Psoas muscle (tissue), 8 donors: ENCODE data around the gene ANO3. TPM values are rescaled to one million over a fixed set of nuclear protein-coding genes. Genes with fewer than 3 reads are reported as not detected.

ENCODE experiments used
- ATAC-seq, 4 donors: fragments of 200-7000 bp; cut with Tn5 transposase; one replicate each; pipeline ENCODE4 v1.9.1; 2020; ENCODE audit warnings: moderate library complexity in 3 of 4, mild to moderate bottlenecking in 2 of 4
- DNase-seq, 2 donors: peaks; one replicate each; pipeline ENCODE4 v3.0.0-alpha.2; 2020
- H3K27ac ChIP-seq: fragments of 200-600 bp; one replicate; pipeline ENCODE4 v1.8.0; 2022
- H3K27me3 ChIP-seq, 3 donors: fragments of 200-600 bp in 1 of 3; one replicate each; pipeline versions ENCODE4 v1.6.1 to v1.8.0; 2013 to 2022; ENCODE audit warnings: low read length in 2 of 3, mild to moderate bottlenecking in 2 of 3, moderate library complexity in 1 of 3; ENCODE audit not compliant: insufficient read depth in 3 of 3
- H3K36me3 ChIP-seq, 2 donors: fragments of 200-600 bp in 1 of 2; one replicate each; pipeline versions ENCODE4 v1.6.1 to v1.8.0; 2013 to 2022; ENCODE audit warnings: low read depth in 1 of 2, mild to moderate bottlenecking in 1 of 2, moderate library complexity in 1 of 2; ENCODE audit not compliant: insufficient read depth in 1 of 2
- H3K4me1 ChIP-seq: fragments of 200-600 bp; one replicate; pipeline ENCODE4 v1.8.0; 2022
- H3K4me3 ChIP-seq: fragments of 200-600 bp; one replicate; pipeline ENCODE4 v1.8.0; 2022; ENCODE audit warnings: mild to moderate bottlenecking
- H3K9me3 ChIP-seq: fragments of 200-600 bp; one replicate; pipeline ENCODE4 v1.8.0; 2022
- CTCF ChIP-seq: fragments of 200-600 bp; IDR thresholded peaks from one replicate; pipeline ENCODE4 v1.8.0; 2022; ENCODE audit warnings: antibody characterized with exemption
- WGBS, 3 donors: extraction: QIAGEN DNeasy Blood & Tissue Kit; methylation state at CpG; one replicate each; pipeline versions ENCODE4 v1.1.6 to v1.1.7; 2013; 5-methylcytosine and 5-hydroxymethylcytosine counted together
- intact Hi-C, 2 donors: fragments of 100-400 bp; cut with DNase I; formaldehyde crosslinking; loops; one replicate each; pipeline versions ENCODE4 v1.11.0 to v1.14.2; 2022
- polyA plus RNA-seq, 3 donors: library from polyadenylated mRNA; stranded (reverse); fragments of 200-250 nt; gene quantifications; one replicate each; pipeline ENCODE4 v1.2.3, GENCODE V29; 2013
- total RNA-seq, 4 donors: library from RNA; stranded (reverse); fragmentation: NEBNext Ultra II Directional in 2 of 4; extraction: Animal tissue kit (Norgen Biotek cat#: 25700) in 2 of 4; gene quantifications; one replicate each; pipeline versions ENCODE4 v1.2.1 to v1.2.4, GENCODE V29; 2021 to 2023
- donor health status: healthy with polysubstance abuse.
- donor health status: DM: no; HTN: no; CAD: no; lungs with moderate emphysema.
- donor health status: Bipolar disorder and iron deficiency.
- donor health status: healthy.
- donor health status: DM: yes; HTN: yes; CAD: no.
- donor health status: DM: no; HTN: no; CAD: no.
- donor health status: DM: no; HTN: no; CAD: no.
- donor health status: DM: yes; HTN: yes; CAD: no.

The ANO3 gene
- total and polyA plus RNA-seq, 7 donors, result 0.01 TPM; not detected in 6

- H3K27ac ChIP-seq, result no peak overlapping the region
- peaks cover 0 to 2% (median 0%) of the 10 kb centered on the region in 3 donors for H3K27me3 ChIP-seq
- no peaks in the 10 kb centered on the region for H3K9me3 ChIP-seq
- DNase-seq, result no peak
- no peak for TF ChIP-seq CTCF
- H3K4me3 ChIP-seq, result no peak overlapping the region
- ATAC-seq, result no peak
- 87 to 93% (median 88%) methylated on average over 2 of the region's 2 CpGs for WGBS, 3 donors
- H3K36me3 ChIP-seq, result no peaks in the 10 kb centered on the region
- no peaks in the 10 kb centered on the region for H3K4me1 ChIP-seq
- intact Hi-C loops, result no loop called here
These were observed 378.6 kb downstream of the ANO3 start for GRCh38 chr11:26710489-26710888.

GRCh38 chr11:26712497-26712896, 380.6 kb downstream of the ANO3 start:
- Histone ChIP-seq H3K4me1 (no peaks in the 10 kb centered on the region), H3K27me3 (peaks cover 0 to 2% (median 0%) of the 10 kb centered on the region in 3 donors), H3K36me3 (no peaks in the 10 kb centered on the region), H3K27ac (no peak overlapping the region), H3K4me3 (no peak overlapping the region), H3K9me3 (no peaks in the 10 kb centered on the region)
- DNase-seq, result no peak
- ATAC-seq, result no peak
- WGBS, 3 donors, result 62 to 76% (median 67%) methylated on average over 5 of the region's 5 CpGs
- no peak for TF ChIP-seq CTCF
- intact Hi-C loops, result no loop called here

Other genes with a start within 250 kb of the ANO3 start
- not detected for gene MUC15, start 240.1 kb downstream of the ANO3 start, total RNA-seq
- not detected for gene MUC15, start 240.1 kb downstream of the ANO3 start, polyA plus RNA-seq